Loucy (cell line): ENCODE measurements around the gene APOL4.

Experiments
- H2AFZ ChIP-seq: fragments of 200-600 bp; sonication (generic); 2 replicates; pipeline ENCODE4 v1.6.0; 2016; ENCODE audit warnings: antibody characterized with exemption, mild to moderate bottlenecking, low read length, moderate library complexity
- H3F3A ChIP-seq: fragments of 200-600 bp; 2 replicates; pipeline ENCODE4 v1.6.0; 2016; ENCODE audit warnings: antibody characterized with exemption, low read depth, mild to moderate bottlenecking
- H3K27me3 ChIP-seq: fragments of 200-600 bp; sonication (generic); 2 replicates; pipeline ENCODE4 v1.6.1; 2014; ENCODE audit warnings: low read length, mild to moderate bottlenecking; ENCODE audit not compliant: insufficient read depth, poor library complexity, severe bottlenecking
- H3K36me3 ChIP-seq: fragments of 200-600 bp; sonication (generic); 2 replicates; pipeline ENCODE4 v1.6.1; 2016; ENCODE audit warnings: low read length; ENCODE audit not compliant: insufficient read depth
- H3K4me1 ChIP-seq: fragments of 200-600 bp; sonication (generic); 2 replicates; pipeline ENCODE4 v1.5.1; 2014; ENCODE audit warnings: low read length, mild to moderate bottlenecking; ENCODE audit not compliant: insufficient read depth, poor library complexity, severe bottlenecking
- H3K4me2 ChIP-seq: fragments of 200-600 bp; sonication (generic); 2 replicates; pipeline ENCODE4 v1.6.0; 2014; ENCODE audit warnings: antibody characterized with exemption, low read length, low read depth, mild to moderate bottlenecking; ENCODE audit not compliant: poor library complexity, severe bottlenecking
- H3K4me3 ChIP-seq: fragments of 200-600 bp; sonication (generic); 2 replicates; pipeline ENCODE4 v1.5.1; 2014; ENCODE audit warnings: low read length, mild to moderate bottlenecking, mixed read lengths; ENCODE audit not compliant: poor library complexity, severe bottlenecking
- H3K79me2 ChIP-seq: fragments of 200-600 bp; sonication (generic); 2 replicates; pipeline ENCODE4 v1.6.1; 2014; ENCODE audit warnings: low read length; ENCODE audit not compliant: insufficient read depth
- H3K9ac ChIP-seq: fragments of 200-600 bp; sonication (generic); 2 replicates; pipeline ENCODE4 v1.6.0; 2014; ENCODE audit warnings: mild to moderate bottlenecking, low read depth, low read length, moderate library complexity; ENCODE audit not compliant: poor library complexity, severe bottlenecking
- H3K9me2 ChIP-seq: fragments of 200-600 bp; sonication (generic); replicated peaks from 2 replicates; pipeline ENCODE4 v1.6.1; 2016; ENCODE audit warnings: low read depth, low read length, mixed read lengths
- H3K9me3 ChIP-seq: fragments of 200-600 bp; sonication (generic); 2 replicates; pipeline ENCODE4 v1.6.1; 2014; ENCODE audit warnings: mild to moderate bottlenecking, antibody characterized with exemption, low read length, low read depth; ENCODE audit not compliant: insufficient read depth
- H4K20me1 ChIP-seq: fragments of 200-600 bp; sonication (generic); 2 replicates; pipeline ENCODE4 v1.6.0; 2014; ENCODE audit warnings: antibody characterized with exemption, low read length, mild to moderate bottlenecking; ENCODE audit not compliant: insufficient read depth, poor library complexity, severe bottlenecking
- CTCF ChIP-seq: fragments of 200-600 bp; sonication (generic); conservative IDR thresholded peaks from 2 replicates; pipeline ENCODE4 v1.5.1; 2014; ENCODE audit warnings: mild to moderate bottlenecking, antibody characterized with exemption, low read length
- EZH2phosphoT487 ChIP-seq: fragments of 200-600 bp; IDR thresholded peaks from 2 replicates; pipeline ENCODE4 v1.6.1; 2018; ENCODE audit warnings: antibody characterized with exemption, mild to moderate bottlenecking, moderate library complexity, borderline replicate concordance

APOL4 gene

GRCh38 chr22:36148411-36148810 is 53.2 kb downstream of the APOL4 start:
- Histone ChIP-seq H3K4me3 (no peak overlapping the region), H3K36me3 (no peaks in the 10 kb centered on the region), H3K27me3 (no peaks in the 10 kb centered on the region), H4K20me1 (no peaks in the 10 kb centered on the region), H3K4me1 (peaks cover 20% of the 10 kb centered on the region), H3K9ac (no peak overlapping the region), H3K4me2 (no peak overlapping the region), H3K9me3 (no peaks in the 10 kb centered on the region), H3K9me2 (no peaks in the 10 kb centered on the region), H3K79me2 (no peaks in the 10 kb centered on the region), H3F3A (no peaks in the 10 kb centered on the region), H2AFZ (no peak overlapping the region)
- no peak for TF ChIP-seq EZH2phosphoT487
- TF ChIP-seq CTCF = no peak

GRCh38 chr22:36147196-36147791 is 54.3 kb downstream of the APOL4 start:
- H3F3A ChIP-seq = no peaks in the 10 kb centered on the region
- no peak overlapping the region for H3K4me2 ChIP-seq
- no peak overlapping the region for H2AFZ ChIP-seq
- H3K9ac ChIP-seq = no peak overlapping the region
- no peaks in the 10 kb centered on the region for H3K36me3 ChIP-seq
- no peak for TF ChIP-seq CTCF
- TF ChIP-seq EZH2phosphoT487 = no peak
- no peaks in the 10 kb centered on the region for H3K79me2 ChIP-seq
- H3K4me3 ChIP-seq = no peak overlapping the region
- no peaks in the 10 kb centered on the region for H3K9me2 ChIP-seq
- H3K27me3 ChIP-seq = no peaks in the 10 kb centered on the region
- no peaks in the 10 kb centered on the region for H4K20me1 ChIP-seq
- no peaks in the 10 kb centered on the region for H3K9me3 ChIP-seq
- H3K4me1 ChIP-seq = peaks cover 15% of the 10 kb centered on the region

- no peaks in the 10 kb centered on the region for H3K9me3 ChIP-seq
- H3K27me3 ChIP-seq = no peaks in the 10 kb centered on the region
- no peaks in the 10 kb centered on the region for H4K20me1 ChIP-seq
- no peak for TF ChIP-seq EZH2phosphoT487
- TF ChIP-seq CTCF = no peak
- H3K4me3 ChIP-seq = no peak overlapping the region
- H3K9me2 ChIP-seq = no peaks in the 10 kb centered on the region
- no peaks in the 10 kb centered on the region for H3F3A ChIP-seq
- H3K9ac ChIP-seq = no peak overlapping the region
- no peaks in the 10 kb centered on the region for H3K36me3 ChIP-seq
- H3K4me2 ChIP-seq = no peak overlapping the region
- peaks cover 15% of the 10 kb centered on the region for H3K4me1 ChIP-seq
- H3K79me2 ChIP-seq = no peaks in the 10 kb centered on the region
- H2AFZ ChIP-seq = no peak overlapping the region
These were observed 55.7 kb downstream of the APOL4 start for GRCh38 chr22:36145881-36146280.
